Endothelial cell of umbilical vein (primary cell): ENCODE measurements around the gene CCDC60. TPM values are rescaled to one million over a fixed set of nuclear protein-coding genes. Genes with fewer than 3 reads are reported as not detected.

Experiments
- BruUV-seq: library from RNA; stranded (reverse); fragments of 400-500 nt; replicated peaks from 2 replicates; lab custom pipeline; 2021; lab: Mats Ljungman, UMichigan
- CTCF ChIA-PET: fragments of 300-600, 350-600 bp; sonication (Branson Sonifier 250); formaldehyde crosslinking; loops from one replicate; lab custom pipeline; 2021; ENCODE audit warnings: antibody characterized with exemption, inconsistent platforms; lab: Charles Lee
- POLR2A ChIA-PET: fragments of 300-600, 350-600 bp; sonication (Branson Sonifier 250); formaldehyde crosslinking; loops from one replicate; lab custom pipeline; 2021; ENCODE audit warnings: antibody characterized with exemption, inconsistent platforms; lab: Charles Lee
- DNase-seq: peaks from one replicate; pipeline ENCODE4 v3.0.0-alpha.2; 2011; ENCODE audit warnings: low read depth, low spot score
- FAIRE-seq: peaks from 2 replicates; lab custom pipeline; 2011; peaks lifted over from hg19 to GRCh38; lab: Jason Lieb, UNC
- H2AFZ ChIP-seq: 2 replicates; pipeline ENCODE4 v1.6.0; 2012; ENCODE audit warnings: low read depth, low read length, control low read depth, inconsistent platforms
- H3K27ac ChIP-seq: 2 replicates; pipeline ENCODE4 v1.5.1; 2011; ENCODE audit warnings: low read depth, mild to moderate bottlenecking, control low read depth, low read length, moderate library complexity; ENCODE audit not compliant: insufficient read depth
- H3K27me3 ChIP-seq, 2 experiments: 2 replicates each; pipeline versions ENCODE4 v1.6.0 to v1.6.1; 2011; ENCODE audit warnings: low read length in 2 of 2, mixed read lengths in 1 of 2; ENCODE audit not compliant: control insufficient read depth in 2 of 2, insufficient read depth in 2 of 2
- H3K36me3 ChIP-seq, 2 experiments: 2 replicates in 1 of 2; 3 replicates in 1 of 2; pipeline ENCODE4 v1.5.1; 2011; ENCODE audit warnings: low read length in 2 of 2, mild to moderate bottlenecking in 1 of 2, moderate library complexity in 1 of 2; ENCODE audit not compliant: control insufficient read depth in 2 of 2, insufficient read depth in 2 of 2; ENCODE audit errors: extremely low read depth in 1 of 2
- H3K4me1 ChIP-seq: 3 replicates; pipeline ENCODE4 v1.5.1; 2011; ENCODE audit warnings: mild to moderate bottlenecking, low read length; ENCODE audit not compliant: control insufficient read depth, insufficient read depth; ENCODE audit errors: extremely low read depth
- H3K4me2 ChIP-seq: 2 replicates; pipeline ENCODE4 v1.6.1; 2011; ENCODE audit warnings: low read length, control low read depth, mixed read lengths; ENCODE audit not compliant: insufficient read depth
- H3K4me3 ChIP-seq, 3 experiments: fragments of 200-600 bp in 1 of 3; sonication (generic), shearing (Covaris generic) in 1 of 3; replicated peaks in 1 of 3; 2 replicates each; pipeline ENCODE4 v1.5.1; 2011 to 2016; ENCODE audit warnings: control low read depth in 3 of 3, low read length in 3 of 3, mild to moderate bottlenecking in 2 of 3, inconsistent platforms in 1 of 3, low read depth in 1 of 3, moderate library complexity in 1 of 3; ENCODE audit not compliant: insufficient read depth in 1 of 3
- H3K79me2 ChIP-seq: 2 replicates; pipeline ENCODE4 v1.6.0; 2012; ENCODE audit warnings: low read length, inconsistent platforms; ENCODE audit not compliant: control insufficient read depth, insufficient read depth
- H3K9ac ChIP-seq: replicated peaks from 2 replicates; pipeline ENCODE3; 2011; ENCODE audit warnings: low read length, control low read depth; ENCODE audit not compliant: insufficient read depth; ENCODE audit errors: extremely low read depth
- H3K9me1 ChIP-seq: replicated peaks from 3 replicates; pipeline ENCODE4 v1.6.0; 2011; ENCODE audit warnings: mild to moderate bottlenecking, low read length; ENCODE audit not compliant: control insufficient read depth, insufficient read depth; ENCODE audit errors: extremely low read depth
- H3K9me3 ChIP-seq: replicated peaks from 2 replicates; pipeline ENCODE4 v1.5.1; 2012; ENCODE audit warnings: low read length, inconsistent platforms; ENCODE audit not compliant: control insufficient read depth, insufficient read depth
- H4K20me1 ChIP-seq: replicated peaks from 2 replicates; pipeline ENCODE3; 2011; ENCODE audit warnings: mild to moderate bottlenecking, low read length; ENCODE audit not compliant: control insufficient read depth, insufficient read depth; ENCODE audit errors: extremely low read depth
- CTCF ChIP-seq, 2 donors: IDR thresholded peaks; 1 replicate in 1 of 2; 2 replicates in 1 of 2; pipeline ENCODE4 v1.5.1; 2011; ENCODE audit warnings: low read length in 2 of 2, mild to moderate bottlenecking in 2 of 2, moderate library complexity in 2 of 2, control low read depth in 1 of 2, inconsistent platforms in 1 of 2, low read depth in 1 of 2; ENCODE audit not compliant: insufficient read depth in 1 of 2; ENCODE audit errors: extremely low read depth in 1 of 2
- EZH2 ChIP-seq: IDR thresholded peaks from 2 replicates; pipeline ENCODE4 v1.6.1; 2012; ENCODE audit warnings: borderline replicate concordance, low read depth, mild to moderate bottlenecking, moderate library complexity, low read length, inconsistent platforms; ENCODE audit not compliant: severe bottlenecking
- FOS ChIP-seq: IDR thresholded peaks from 2 replicates; pipeline ENCODE4 v1.6.1; 2011; ENCODE audit warnings: mild to moderate bottlenecking, low read length, moderate library complexity, borderline replicate concordance; ENCODE audit not compliant: insufficient read depth
- GATA2 ChIP-seq: IDR thresholded peaks from 2 replicates; pipeline ENCODE4 v1.7.0; 2011; ENCODE audit warnings: low read depth, mild to moderate bottlenecking, moderate library complexity, mixed read lengths, low read length; ENCODE audit not compliant: insufficient read length, insufficient read depth
- JUN ChIP-seq: IDR thresholded peaks from 2 replicates; pipeline ENCODE4 v1.6.1; 2011; ENCODE audit warnings: borderline replicate concordance, low read depth; ENCODE audit not compliant: insufficient read length, insufficient read depth
- MAX ChIP-seq: IDR thresholded peaks from 2 replicates; pipeline ENCODE4 v1.6.1; 2011; ENCODE audit not compliant: insufficient read depth, insufficient read length
- MYC ChIP-seq: IDR thresholded peaks from one replicate; pipeline ENCODE4 v1.6.1; 2011; ENCODE audit warnings: mild to moderate bottlenecking, low read depth, low read length
- POLR2A ChIP-seq: IDR thresholded peaks from 2 replicates; pipeline ENCODE4 v1.6.1; 2012; ENCODE audit warnings: low read depth, mild to moderate bottlenecking, control low read depth, low read length
- POLR2AphosphoS5 ChIP-seq: IDR thresholded peaks from 2 replicates; pipeline ENCODE4 v1.6.1; 2012; ENCODE audit warnings: low read depth, mild to moderate bottlenecking, control low read depth, low read length, moderate library complexity; ENCODE audit not compliant: insufficient read depth
- dilution Hi-C: fragments of 300-500 bp; cut with MboI; formaldehyde crosslinking; loops from one replicate; pipeline ENCODE4 v1.15.0; 2019; ENCODE audit warnings: low sequenced_read_pairs; ENCODE audit not compliant: extremely low pct_ligation_motif_present
- intact Hi-C: fragments of 100-400 bp; cut with micrococcal nuclease; formaldehyde crosslinking; loops from one replicate; pipeline ENCODE4 v1.10.0; 2022
- polyA plus RNA-seq, 4 experiments: library from polyadenylated mRNA; depleted of rRNA in 3 of 4; stranded (reverse) in 3 of 4; unstranded in 1 of 4; fragments of >200 nt; gene quantifications; 2 replicates each; pipeline versions ENCODE4 v1.2.1 to v1.2.3, GENCODE V29; 2011 to 2012; ENCODE audit warnings: missing spikeins in 1 of 4
- total RNA-seq: library from RNA; stranded (reverse); gene quantifications from 2 replicates; pipeline ENCODE4 v1.2.3, GENCODE V29; 2021

Gene CCDC60
- total and polyA plus RNA-seq, 2 donors (not counting 3 experiments of a cell fraction or from before 2014, with no cell fraction given): not detected

GRCh38 chr12:119556854-119557253 lies 222.3 kb downstream of the CCDC60 start:
- Histone ChIP-seq H3K4me2 (no peak overlapping the region), H3K79me2 (no peaks in the 10 kb centered on the region), H3K9me3 (no peaks in the 10 kb centered on the region), H3K27ac (no peak overlapping the region), H2AFZ (no peak overlapping the region), H3K36me3 (no peaks in the 10 kb centered on the region), H3K4me3 (no peak overlapping the region), H4K20me1 (no peaks in the 10 kb centered on the region), H3K9me1 (no peaks in the 10 kb centered on the region), H3K9ac (no peak overlapping the region), H3K27me3 (no peaks in the 10 kb centered on the region), H3K4me1 (no peaks in the 10 kb centered on the region)
- dilution Hi-C loops: no loop called here
- intact Hi-C loops: no loop called here
- FAIRE-seq: no peak
- no peak for TF ChIP-seq JUN
- no peak for TF ChIP-seq EZH2
- no peak for TF ChIP-seq FOS
- TF ChIP-seq POLR2A: no peak
- no peak for TF ChIP-seq GATA2
- no peak for TF ChIP-seq MYC
- TF ChIP-seq MAX: no peak
- TF ChIP-seq POLR2AphosphoS5: no peak
- TF ChIP-seq CTCF (IDR thresholded peaks at IDR 0.05; ENCODE audit: extremely low read depth in 1 of 2, insufficient read depth in 1 of 2, low read depth in 1 of 2, low read length in 2 of 2): no peak
- POLR2A ChIA-PET: no interaction called here
- no peak for DNase-seq
- no TSS peak for BruUV-seq
- CTCF ChIA-PET: no interaction called here
